Endothelial cell of umbilical vein (primary cell): Measurements from ENCODE around the gene ZFPM1. TPM values are rescaled to one million over a fixed set of nuclear protein-coding genes. Genes with fewer than 3 reads are reported as not detected.

Experiments
- BruUV-seq: library from RNA; stranded (reverse); fragments of 400-500 nt; replicated peaks from 2 replicates; lab custom pipeline; 2021; lab: Mats Ljungman, UMichigan
- CTCF ChIA-PET: fragments of 300-600, 350-600 bp; sonication (Branson Sonifier 250); formaldehyde crosslinking; loops from one replicate; lab custom pipeline; 2021; ENCODE audit warnings: antibody characterized with exemption, inconsistent platforms; lab: Charles Lee
- POLR2A ChIA-PET: fragments of 300-600, 350-600 bp; sonication (Branson Sonifier 250); formaldehyde crosslinking; loops from one replicate; lab custom pipeline; 2021; ENCODE audit warnings: antibody characterized with exemption, inconsistent platforms; lab: Charles Lee
- DNase-seq: peaks from one replicate; pipeline ENCODE4 v3.0.0-alpha.2; 2011; ENCODE audit warnings: low read depth, low spot score
- FAIRE-seq: peaks from 2 replicates; lab custom pipeline; 2011; peaks lifted over from hg19 to GRCh38; lab: Jason Lieb, UNC
- H2AFZ ChIP-seq: 2 replicates; pipeline ENCODE4 v1.6.0; 2012; ENCODE audit warnings: low read depth, low read length, control low read depth, inconsistent platforms
- H3K27ac ChIP-seq: 2 replicates; pipeline ENCODE4 v1.5.1; 2011; ENCODE audit warnings: low read depth, mild to moderate bottlenecking, control low read depth, low read length, moderate library complexity; ENCODE audit not compliant: insufficient read depth
- H3K27me3 ChIP-seq, 2 experiments: 2 replicates each; pipeline versions ENCODE4 v1.6.0 to v1.6.1; 2011; ENCODE audit warnings: low read length in 2 of 2, mixed read lengths in 1 of 2; ENCODE audit not compliant: control insufficient read depth in 2 of 2, insufficient read depth in 2 of 2
- H3K36me3 ChIP-seq, 2 experiments: 2 replicates in 1 of 2; 3 replicates in 1 of 2; pipeline ENCODE4 v1.5.1; 2011; ENCODE audit warnings: low read length in 2 of 2, mild to moderate bottlenecking in 1 of 2, moderate library complexity in 1 of 2; ENCODE audit not compliant: control insufficient read depth in 2 of 2, insufficient read depth in 2 of 2; ENCODE audit errors: extremely low read depth in 1 of 2
- H3K4me1 ChIP-seq: 3 replicates; pipeline ENCODE4 v1.5.1; 2011; ENCODE audit warnings: mild to moderate bottlenecking, low read length; ENCODE audit not compliant: control insufficient read depth, insufficient read depth; ENCODE audit errors: extremely low read depth
- H3K4me2 ChIP-seq: 2 replicates; pipeline ENCODE4 v1.6.1; 2011; ENCODE audit warnings: low read length, control low read depth, mixed read lengths; ENCODE audit not compliant: insufficient read depth
- H3K4me3 ChIP-seq, 3 experiments: fragments of 200-600 bp in 1 of 3; sonication (generic), shearing (Covaris generic) in 1 of 3; replicated peaks in 1 of 3; 2 replicates each; pipeline ENCODE4 v1.5.1; 2011 to 2016; ENCODE audit warnings: control low read depth in 3 of 3, low read length in 3 of 3, mild to moderate bottlenecking in 2 of 3, inconsistent platforms in 1 of 3, low read depth in 1 of 3, moderate library complexity in 1 of 3; ENCODE audit not compliant: insufficient read depth in 1 of 3
- H3K79me2 ChIP-seq: 2 replicates; pipeline ENCODE4 v1.6.0; 2012; ENCODE audit warnings: low read length, inconsistent platforms; ENCODE audit not compliant: control insufficient read depth, insufficient read depth
- H3K9ac ChIP-seq: replicated peaks from 2 replicates; pipeline ENCODE3; 2011; ENCODE audit warnings: low read length, control low read depth; ENCODE audit not compliant: insufficient read depth; ENCODE audit errors: extremely low read depth
- H3K9me1 ChIP-seq: replicated peaks from 3 replicates; pipeline ENCODE4 v1.6.0; 2011; ENCODE audit warnings: mild to moderate bottlenecking, low read length; ENCODE audit not compliant: control insufficient read depth, insufficient read depth; ENCODE audit errors: extremely low read depth
- H3K9me3 ChIP-seq: replicated peaks from 2 replicates; pipeline ENCODE4 v1.5.1; 2012; ENCODE audit warnings: low read length, inconsistent platforms; ENCODE audit not compliant: control insufficient read depth, insufficient read depth
- H4K20me1 ChIP-seq: replicated peaks from 2 replicates; pipeline ENCODE3; 2011; ENCODE audit warnings: mild to moderate bottlenecking, low read length; ENCODE audit not compliant: control insufficient read depth, insufficient read depth; ENCODE audit errors: extremely low read depth
- FOS ChIP-seq: IDR thresholded peaks from 2 replicates; pipeline ENCODE4 v1.6.1; 2011; ENCODE audit warnings: mild to moderate bottlenecking, low read length, moderate library complexity, borderline replicate concordance; ENCODE audit not compliant: insufficient read depth
- GATA2 ChIP-seq: IDR thresholded peaks from 2 replicates; pipeline ENCODE4 v1.7.0; 2011; ENCODE audit warnings: low read depth, mild to moderate bottlenecking, moderate library complexity, mixed read lengths, low read length; ENCODE audit not compliant: insufficient read length, insufficient read depth
- JUN ChIP-seq: IDR thresholded peaks from 2 replicates; pipeline ENCODE4 v1.6.1; 2011; ENCODE audit warnings: borderline replicate concordance, low read depth; ENCODE audit not compliant: insufficient read length, insufficient read depth
- POLR2A ChIP-seq: IDR thresholded peaks from 2 replicates; pipeline ENCODE4 v1.6.1; 2012; ENCODE audit warnings: low read depth, mild to moderate bottlenecking, control low read depth, low read length
- POLR2AphosphoS5 ChIP-seq: IDR thresholded peaks from 2 replicates; pipeline ENCODE4 v1.6.1; 2012; ENCODE audit warnings: low read depth, mild to moderate bottlenecking, control low read depth, low read length, moderate library complexity; ENCODE audit not compliant: insufficient read depth
- dilution Hi-C: fragments of 300-500 bp; cut with MboI; formaldehyde crosslinking; loops from one replicate; pipeline ENCODE4 v1.15.0; 2019; ENCODE audit warnings: low sequenced_read_pairs; ENCODE audit not compliant: extremely low pct_ligation_motif_present
- intact Hi-C: fragments of 100-400 bp; cut with micrococcal nuclease; formaldehyde crosslinking; loops from one replicate; pipeline ENCODE4 v1.10.0; 2022
- polyA plus RNA-seq, 4 experiments: library from polyadenylated mRNA; depleted of rRNA in 3 of 4; stranded (reverse) in 3 of 4; unstranded in 1 of 4; fragments of >200 nt; gene quantifications; 2 replicates each; pipeline versions ENCODE4 v1.2.1 to v1.2.3, GENCODE V29; 2011 to 2012; ENCODE audit warnings: missing spikeins in 1 of 4
- total RNA-seq: library from RNA; stranded (reverse); gene quantifications from 2 replicates; pipeline ENCODE4 v1.2.3, GENCODE V29; 2021
- TF ChIP-seq, protein P1 (sequence below), 2 donors: IDR thresholded peaks; 1 replicate in 1 of 2; 2 replicates in 1 of 2; pipeline ENCODE4 v1.5.1; 2011; ENCODE audit warnings: low read length in 2 of 2, mild to moderate bottlenecking in 2 of 2, moderate library complexity in 2 of 2, control low read depth in 1 of 2, inconsistent platforms in 1 of 2, low read depth in 1 of 2; ENCODE audit not compliant: insufficient read depth in 1 of 2; ENCODE audit errors: extremely low read depth in 1 of 2
- TF ChIP-seq, protein P2 (sequence below): IDR thresholded peaks from 2 replicates; pipeline ENCODE4 v1.6.1; 2011; ENCODE audit not compliant: insufficient read depth, insufficient read length

The ZFPM1 gene
- total and polyA plus RNA-seq, 2 donors (not counting 3 experiments of a cell fraction or from before 2014, with no cell fraction given) = 0.37 to 7.5 TPM

GRCh38 chr16:88524274-88524972 is 71.3 kb downstream of the ZFPM1 start:
- no peaks in the 10 kb centered on the region for H3K36me3 ChIP-seq
- POLR2A ChIA-PET = no interaction called here
- H3K27ac ChIP-seq = no peak overlapping the region
- FAIRE-seq (no peak), DNase-seq (no peak)
- no peak overlapping the region for H2AFZ ChIP-seq
- no peaks in the 10 kb centered on the region for H3K9me1 ChIP-seq
- H3K4me3 ChIP-seq = no peak overlapping the region
- H3K27me3 ChIP-seq = no peaks in the 10 kb centered on the region
- no peak overlapping the region for H3K4me2 ChIP-seq
- TF ChIP-seq POLR2A (no peak), JUN (no peak), FOS (no peak), GATA2 (no peak), POLR2AphosphoS5 (no peak)
- TF ChIP-seq, protein P1, sequence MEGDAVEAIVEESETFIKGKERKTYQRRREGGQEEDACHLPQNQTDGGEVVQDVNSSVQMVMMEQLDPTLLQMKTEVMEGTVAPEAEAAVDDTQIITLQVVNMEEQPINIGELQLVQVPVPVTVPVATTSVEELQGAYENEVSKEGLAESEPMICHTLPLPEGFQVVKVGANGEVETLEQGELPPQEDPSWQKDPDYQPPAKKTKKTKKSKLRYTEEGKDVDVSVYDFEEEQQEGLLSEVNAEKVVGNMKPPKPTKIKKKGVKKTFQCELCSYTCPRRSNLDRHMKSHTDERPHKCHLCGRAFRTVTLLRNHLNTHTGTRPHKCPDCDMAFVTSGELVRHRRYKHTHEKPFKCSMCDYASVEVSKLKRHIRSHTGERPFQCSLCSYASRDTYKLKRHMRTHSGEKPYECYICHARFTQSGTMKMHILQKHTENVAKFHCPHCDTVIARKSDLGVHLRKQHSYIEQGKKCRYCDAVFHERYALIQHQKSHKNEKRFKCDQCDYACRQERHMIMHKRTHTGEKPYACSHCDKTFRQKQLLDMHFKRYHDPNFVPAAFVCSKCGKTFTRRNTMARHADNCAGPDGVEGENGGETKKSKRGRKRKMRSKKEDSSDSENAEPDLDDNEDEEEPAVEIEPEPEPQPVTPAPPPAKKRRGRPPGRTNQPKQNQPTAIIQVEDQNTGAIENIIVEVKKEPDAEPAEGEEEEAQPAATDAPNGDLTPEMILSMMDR (IDR thresholded peaks at IDR 0.05; ENCODE audit: extremely low read depth in 1 of 2, insufficient read depth in 1 of 2, low read depth in 1 of 2, low read length in 2 of 2) = no peak
- TF ChIP-seq, protein P2, sequence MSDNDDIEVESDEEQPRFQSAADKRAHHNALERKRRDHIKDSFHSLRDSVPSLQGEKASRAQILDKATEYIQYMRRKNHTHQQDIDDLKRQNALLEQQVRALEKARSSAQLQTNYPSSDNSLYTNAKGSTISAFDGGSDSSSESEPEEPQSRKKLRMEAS = no peak
- H3K79me2 ChIP-seq = no peaks in the 10 kb centered on the region
- BruUV-seq = no TSS peak
- dilution Hi-C loops = no loop called here
- H3K4me1 ChIP-seq = peaks cover 20% of the 10 kb centered on the region
- no peaks in the 10 kb centered on the region for H3K9me3 ChIP-seq
- intact Hi-C loops = no loop called here
- H4K20me1 ChIP-seq = no peaks in the 10 kb centered on the region
- H3K9ac ChIP-seq = no peak overlapping the region
- CTCF ChIA-PET = interaction anchor here (0.8 kb wide), 1 partner anchor 87 kb away, joined by 3 read pairs; no protein-coding TSS in a partner anchor
